Head of caudate nucleus (tissue), 42 donors: ENCODE data around the gene MTRF1.
"Not testable (repeated sequence)": the region's sequence is repeated elsewhere in the genome, so short reads cannot be mapped to it uniquely, and the experiment has no call there.

Experiments used
- DNase-seq, 42 donors: peaks; one replicate each; pipeline versions ENCODE4 v3.0.0 to v3.0.0-alpha.2; 2020 to 2021; ENCODE audit warnings: mixed read lengths in 7 of 42
- intact Hi-C: fragments of 100-400 bp; cut with DNase I; formaldehyde crosslinking; loops from one replicate; pipeline ENCODE4 v1.15.0; 2022

Gene MTRF1

DNA sequence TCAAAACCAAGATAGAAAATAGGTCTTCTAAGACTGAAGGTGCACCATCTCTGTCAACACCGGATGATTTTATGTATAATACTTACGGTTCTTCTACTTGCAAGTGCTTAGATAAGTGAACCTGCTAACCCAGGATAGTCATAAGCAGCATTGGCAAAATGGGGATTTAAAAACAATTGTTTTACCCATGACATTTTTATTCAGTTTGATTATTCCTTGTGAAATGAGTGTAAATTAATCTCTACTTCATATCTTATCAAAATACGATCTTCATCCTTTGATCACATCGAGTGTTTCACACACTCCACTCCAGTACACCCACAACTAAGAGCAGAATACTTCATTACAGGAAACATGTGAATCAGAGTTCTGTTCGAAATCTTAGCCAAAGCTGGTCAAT lies 23.0 kb upstream of the MTRF1 start:
- DNase-seq: no peak

DNA sequence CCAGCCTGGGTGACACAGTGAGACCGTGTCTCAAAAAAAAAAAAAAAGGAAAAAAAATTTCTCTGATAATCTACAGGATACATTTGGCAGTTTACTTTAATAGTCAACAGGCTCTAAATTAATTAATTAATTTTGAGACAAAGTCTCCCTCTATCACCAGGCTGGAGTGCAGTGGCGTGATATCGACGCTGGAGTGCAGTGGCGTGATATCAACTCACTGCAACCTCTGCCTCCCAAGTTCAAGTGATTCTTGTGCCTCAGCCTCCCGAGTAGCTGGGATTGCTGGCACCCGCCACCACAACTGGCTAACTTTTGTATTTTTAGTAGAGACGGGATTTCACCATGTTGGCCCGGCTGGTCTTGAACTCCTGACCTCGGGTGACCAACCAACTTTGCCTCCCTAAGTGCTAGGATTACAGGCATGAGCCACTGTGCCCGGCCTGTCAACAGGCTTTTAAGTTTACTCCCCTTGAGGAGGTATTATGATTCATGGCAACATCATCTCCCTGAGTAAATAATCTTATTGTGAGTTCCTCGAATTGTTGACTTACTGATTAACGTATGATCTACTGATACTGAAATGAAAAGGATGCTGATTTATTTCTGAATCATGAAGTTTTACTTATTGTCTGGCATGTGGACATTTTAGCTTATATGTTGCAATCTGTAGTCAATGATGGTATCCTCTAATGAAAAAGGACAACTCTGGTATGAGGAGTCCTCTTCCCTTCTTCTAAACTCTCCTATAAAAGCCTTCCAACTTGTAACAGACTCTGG lies 21.3 kb upstream of the MTRF1 start:
- intact Hi-C loops: no loop called here
- no peak for DNase-seq

More for the DNA sequence above, 23.0 kb upstream of the MTRF1 start:
- intact Hi-C loops: no loop called here

DNA sequence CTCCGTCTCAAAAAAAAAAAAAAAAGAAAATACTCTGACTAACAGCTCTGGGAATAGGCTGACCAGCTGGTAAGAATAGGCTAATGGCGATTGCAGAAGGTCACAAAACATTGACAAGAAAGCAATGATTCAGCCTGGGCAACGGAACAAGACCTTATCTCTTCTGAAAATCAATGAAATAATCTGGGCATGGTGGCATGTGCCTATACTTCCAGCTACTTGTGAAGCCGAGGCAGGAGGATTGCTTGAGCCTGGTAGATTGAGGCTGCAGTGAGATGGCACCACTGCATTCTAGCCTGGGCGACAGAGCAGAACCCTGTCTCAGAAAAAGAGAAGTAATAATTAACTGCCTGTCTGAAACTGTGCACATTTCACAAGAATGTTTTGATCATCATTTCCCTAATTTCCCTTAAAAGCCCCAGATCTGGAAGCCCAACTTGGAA lies 18.8 kb upstream of the MTRF1 start:
- no peak for DNase-seq

DNA sequence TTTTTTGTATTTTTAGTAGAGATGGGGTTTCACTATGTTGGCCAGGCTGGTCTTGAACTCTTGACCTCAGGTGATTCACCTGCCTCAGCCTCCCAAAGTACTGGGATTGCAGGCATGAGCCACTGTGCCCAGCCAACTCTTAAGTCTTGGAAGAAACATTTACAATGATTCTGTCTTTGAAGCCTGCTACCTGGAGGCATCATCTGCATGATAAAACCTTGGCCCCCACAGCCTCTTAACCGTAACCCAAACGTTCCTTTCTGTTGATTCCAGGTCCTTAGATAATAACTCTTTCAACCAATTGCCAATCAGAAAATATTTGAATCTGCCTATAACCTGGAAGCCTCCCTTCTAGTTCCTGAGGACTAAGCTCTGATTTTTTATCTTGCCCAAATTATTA lies 15.8 kb upstream of the MTRF1 start:
- DNase-seq, intact Hi-C loops: not testable (repeated sequence)

More for the DNA sequence above, 18.8 kb upstream of the MTRF1 start:
- intact Hi-C loops: no loop called here

DNA sequence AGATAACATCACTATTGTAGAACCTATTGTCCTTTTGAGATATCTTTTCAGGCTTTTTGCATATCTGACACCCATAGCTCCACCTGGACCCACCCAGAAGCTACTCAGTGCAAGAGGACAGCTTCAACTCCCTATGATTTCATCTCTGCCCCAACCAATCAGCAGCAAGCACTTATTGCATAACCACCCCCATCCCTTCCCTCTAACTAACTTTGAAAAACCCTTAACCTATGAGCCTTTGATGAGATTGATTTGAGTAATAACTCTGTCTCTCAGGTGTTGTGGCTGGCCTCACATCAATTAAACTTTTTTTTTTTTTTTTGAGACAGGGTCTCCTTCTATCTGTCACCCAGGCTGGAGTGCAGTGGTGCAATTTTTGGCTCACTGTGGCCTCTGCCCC lies 13.4 kb upstream of the MTRF1 start:
- intact Hi-C loops: no loop called here
- no peak for DNase-seq

GRCh38 chr13:41274881-41275280 lies 11.5 kb upstream of the MTRF1 start:
- intact Hi-C loops: no loop called here
- DNase-seq: no peak

- intact Hi-C loops: no loop called here
- DNase-seq: no peak
Observed at GRCh38 chr13:41273831-41274441, 10.6 kb upstream of the MTRF1 start.

DNA sequence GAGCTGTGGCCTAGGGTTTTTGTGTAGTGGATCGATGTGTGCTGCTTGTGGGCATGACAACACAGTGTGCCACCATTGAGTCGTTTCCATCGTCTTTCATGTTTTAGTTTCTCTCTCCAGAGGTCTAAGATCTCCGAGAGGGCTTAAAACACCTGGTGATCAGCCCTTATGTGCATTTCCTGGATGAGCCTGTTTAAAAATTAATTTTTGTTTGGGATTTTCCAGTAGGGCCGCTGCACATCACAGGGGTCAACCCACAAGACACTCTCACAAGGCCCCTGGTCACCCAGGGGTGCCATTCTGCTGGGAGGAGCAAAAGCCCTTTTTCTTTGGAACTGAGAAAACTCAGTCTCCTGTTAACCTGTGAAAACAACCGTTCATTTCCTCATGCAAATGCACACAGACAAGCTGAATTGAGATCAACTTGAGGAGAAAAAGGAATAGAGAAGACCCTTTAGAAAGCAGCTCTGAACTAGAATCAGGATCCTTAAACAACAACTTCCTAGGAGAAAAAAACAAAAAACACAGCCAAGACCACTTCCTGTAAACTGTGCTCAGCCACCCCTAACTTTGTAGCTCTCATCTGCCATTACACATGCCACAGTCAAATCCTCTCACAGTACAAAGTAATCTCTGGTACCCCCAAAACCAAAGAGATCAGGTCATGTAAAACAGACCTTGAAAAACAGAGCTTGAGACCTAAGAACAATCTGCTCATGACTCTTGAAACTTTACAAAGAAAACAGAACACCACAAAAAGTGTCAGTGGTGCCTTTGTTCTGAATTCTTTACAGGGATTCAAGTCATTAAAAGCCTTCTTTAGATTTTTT lies 8.3 kb upstream of the MTRF1 start:
- intact Hi-C loops: no loop called here
- DNase-seq: no peak

DNA sequence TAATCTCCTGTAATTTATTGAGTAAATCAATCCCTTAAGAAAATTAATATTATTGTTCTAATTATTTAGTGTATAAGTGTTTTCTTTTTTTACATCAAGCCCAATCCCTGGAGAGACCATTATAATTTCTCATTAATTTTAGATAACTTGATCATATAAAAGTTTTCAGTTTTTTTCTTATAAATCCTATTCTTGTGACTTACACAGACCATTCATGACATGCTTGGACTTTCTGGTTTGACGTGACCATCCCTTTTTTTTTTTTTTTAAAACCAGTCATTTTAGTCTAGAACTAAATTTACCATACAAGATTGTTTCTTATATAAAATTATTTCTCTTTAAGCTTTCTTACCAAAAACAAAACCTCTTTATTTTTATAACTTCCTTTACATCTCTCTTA lies 5.4 kb upstream of the MTRF1 start:
- DNase-seq: no peak
- intact Hi-C loops: no loop called here

GRCh38 chr13:41267106-41267505 lies 3.7 kb upstream of the MTRF1 start:
- intact Hi-C loops: no loop called here

DNA sequence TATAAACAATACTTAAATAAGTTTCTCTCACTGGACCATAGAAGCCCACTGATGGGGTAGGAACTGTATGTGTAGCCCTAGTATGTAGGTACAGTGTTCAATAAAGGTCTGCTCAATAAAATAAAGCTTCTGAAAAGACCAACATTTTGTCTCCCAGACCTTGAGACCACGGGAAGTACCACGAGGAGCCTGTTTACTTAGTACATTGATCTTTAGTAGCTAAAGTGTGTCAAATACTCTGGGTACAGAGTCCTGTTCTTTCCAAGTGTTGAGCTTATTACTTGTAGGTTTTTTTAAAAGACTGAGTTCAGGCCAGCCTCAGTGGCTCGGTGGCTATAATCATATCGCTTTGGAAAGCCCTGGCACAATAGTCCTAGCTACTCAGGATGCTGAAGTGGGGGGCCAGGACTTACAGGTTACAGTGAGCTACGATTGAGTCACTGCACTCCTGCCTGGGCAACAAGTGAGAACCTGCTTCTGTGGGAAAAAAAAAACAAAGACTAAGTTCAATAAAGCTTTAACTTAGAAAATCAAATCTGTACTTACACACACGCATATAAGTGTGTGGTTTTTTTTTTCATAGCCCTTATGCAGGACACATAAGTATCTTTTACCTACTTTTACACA lies 3.4 kb downstream of the MTRF1 start:
- intact Hi-C loops: loop anchor here (5.0 kb wide), 1 partner anchor 68 kb away; the partner anchor contains the start of gene KBTBD7

More at GRCh38 chr13:41267106-41267505, 3.7 kb upstream of the MTRF1 start:
- DNase-seq: no peak

DNA sequence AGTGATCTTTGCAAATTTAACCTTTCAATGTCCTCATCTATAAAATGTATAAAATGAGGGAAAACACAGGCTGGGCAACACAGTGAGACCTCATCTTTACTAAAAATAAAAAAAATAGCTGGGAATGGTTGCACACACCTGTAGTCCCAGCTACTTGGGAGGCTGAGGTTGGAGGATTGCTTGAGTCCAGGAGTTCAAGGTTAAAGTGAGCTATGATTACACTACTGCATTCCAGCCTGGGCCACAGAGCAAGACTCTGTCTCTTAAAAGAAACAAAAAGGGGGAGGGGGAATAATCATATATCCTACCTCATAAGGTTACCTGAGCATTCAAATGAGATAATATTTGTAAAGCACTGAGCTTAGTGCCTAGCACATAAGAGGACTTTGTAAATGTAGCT lies 5.8 kb downstream of the MTRF1 start:
- intact Hi-C loops: no loop called here

More for the DNA sequence above, 3.4 kb downstream of the MTRF1 start:
- no peak for DNase-seq

DNA sequence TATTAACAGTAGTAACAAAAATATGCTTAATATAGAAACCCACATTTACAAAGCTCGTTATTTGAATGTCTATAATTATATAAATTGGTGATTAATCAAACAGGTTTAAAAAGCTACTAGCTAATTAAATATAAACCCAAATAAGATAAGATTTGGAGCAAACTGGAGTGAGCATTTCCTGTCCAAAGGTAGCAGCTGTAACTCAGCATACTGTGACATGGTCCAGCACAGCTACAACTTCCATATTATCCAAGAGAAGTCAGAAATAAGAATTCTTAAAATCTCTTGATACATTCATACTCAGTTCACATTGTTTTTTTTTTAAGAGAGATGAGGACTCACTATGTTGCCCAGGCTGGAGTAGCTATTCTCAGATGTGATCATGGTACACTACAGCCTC lies 8.5 kb downstream of the MTRF1 start:
- DNase-seq: no peak
- intact Hi-C loops: no loop called here

More for the DNA sequence above, 5.8 kb downstream of the MTRF1 start:
- no peak for DNase-seq

DNA sequence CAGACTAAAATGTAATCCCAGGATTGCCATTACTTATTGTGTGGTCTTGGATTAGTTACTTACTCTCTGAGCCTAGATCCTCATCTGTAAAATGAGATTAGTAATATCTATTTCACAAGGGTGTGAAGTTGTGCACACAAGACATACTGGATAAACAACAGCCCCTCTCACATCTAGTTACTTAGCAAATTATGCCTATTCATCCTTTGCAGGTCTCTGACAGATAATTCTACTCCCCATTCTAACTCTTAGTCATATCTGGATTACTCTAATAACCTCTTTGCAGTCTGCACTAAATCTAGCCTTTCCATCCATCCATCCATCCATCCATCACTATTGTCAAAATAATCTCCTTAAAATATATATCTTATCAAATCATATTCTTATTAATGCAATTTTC lies 12.4 kb downstream of the MTRF1 start:
- DNase-seq: no peak
- intact Hi-C loops: no loop called here

DNA sequence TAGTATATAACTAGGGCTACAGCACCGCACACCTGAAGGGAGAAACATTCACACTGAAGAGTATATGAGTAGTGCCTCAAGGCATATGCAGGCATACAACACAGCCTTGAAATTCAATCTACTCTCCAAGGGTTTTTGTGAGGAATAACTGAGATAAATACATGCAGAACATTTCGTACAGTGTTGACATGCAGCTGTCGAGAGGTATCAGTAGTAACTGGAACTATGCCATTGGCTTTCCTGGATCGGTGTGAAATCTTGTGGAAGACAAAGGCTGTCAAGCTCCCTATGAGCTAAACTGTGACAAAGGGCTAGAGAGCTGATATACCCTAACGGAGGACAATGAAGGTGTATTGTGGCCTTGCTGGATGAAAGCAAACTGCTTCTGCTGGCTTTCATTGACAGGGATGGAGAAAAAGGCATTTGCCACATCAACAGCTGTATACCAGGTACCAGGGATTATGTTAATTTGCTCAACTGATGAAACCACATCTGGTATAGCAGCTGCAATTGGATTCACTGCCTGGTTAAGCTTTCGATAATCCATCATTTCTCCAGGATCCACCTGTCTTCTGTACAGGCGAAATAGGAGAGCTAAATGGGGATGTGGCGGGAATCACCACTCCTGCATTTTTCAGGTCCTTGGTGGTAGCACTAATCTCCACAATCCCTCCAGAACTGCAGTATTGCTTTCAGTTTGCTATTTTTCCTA lies 16.3 kb downstream of the MTRF1 start:
- intact Hi-C loops: no loop called here
- no peak for DNase-seq

- no peak for DNase-seq
Observed at GRCh38 chr13:41244556-41244955, 18.8 kb downstream of the MTRF1 start.

DNA sequence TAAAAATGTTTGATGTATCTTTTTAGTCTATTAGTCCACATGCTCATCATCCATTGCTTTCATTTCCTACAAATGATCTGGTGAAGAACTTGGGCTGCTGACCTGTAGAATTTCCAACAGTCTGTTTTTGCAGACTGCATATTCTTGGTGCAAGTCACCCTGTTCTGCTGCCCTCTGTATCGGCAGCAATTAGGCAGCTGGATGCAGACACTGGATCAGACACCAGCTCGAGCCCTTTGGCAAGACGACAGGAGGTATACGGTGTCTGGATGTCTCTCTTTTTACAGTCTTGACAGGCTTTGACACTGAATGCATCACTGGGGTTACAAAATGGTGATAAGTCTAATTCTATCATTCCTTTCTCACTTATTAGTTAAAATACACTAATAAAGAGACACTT lies 21.8 kb downstream of the MTRF1 start:
- intact Hi-C loops: no loop called here

More at GRCh38 chr13:41244556-41244955, 18.8 kb downstream of the MTRF1 start:
- intact Hi-C loops: no loop called here

DNA sequence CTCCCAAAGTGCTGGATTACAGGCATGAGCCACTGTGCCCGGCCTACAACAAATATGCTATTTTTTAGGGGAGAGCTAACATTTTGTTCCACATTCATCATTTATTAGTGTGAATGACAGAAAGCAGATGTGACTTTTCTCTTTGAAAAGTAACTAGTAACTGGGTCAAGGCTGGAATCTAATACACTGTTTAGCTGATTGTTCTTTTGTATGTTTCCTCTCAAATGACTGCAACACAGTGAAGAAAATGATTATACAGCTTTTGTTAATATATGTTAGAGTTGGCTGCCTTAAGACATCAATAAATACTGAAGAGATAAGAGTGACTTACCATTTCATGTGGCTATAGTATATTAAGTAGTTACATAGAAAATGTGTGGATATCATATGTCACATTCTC lies 27.0 kb downstream of the MTRF1 start:
- DNase-seq: no peak
- intact Hi-C loops: no loop called here

More for the DNA sequence above, 21.8 kb downstream of the MTRF1 start:
- no peak for DNase-seq
